Placental epithelial cell (primary cell): ENCODE data around the gene RGMA. TPM values are rescaled to one million over a fixed set of nuclear protein-coding genes. Genes with fewer than 3 reads are reported as not detected.

Experiments used
- total RNA-seq: library from RNA; depleted of rRNA; stranded (reverse); fragments of >200 nt; gene quantifications from 2 replicates; pipeline ENCODE4 v1.2.3, GENCODE V29; 2012

The RGMA gene
- total RNA-seq: 0.11 and 0.39 TPM in 2 replicates

GRCh38 chr15:93088981-93089726 is at the start of gene RGMA:
TSS of gene RGMA (minus strand) at chr15:93089211. CDS start at chr15:93088932, 279 bp downstream.

Other genes starting within 250 kb of the RGMA start
- gene CHD2, start 188.9 kb downstream of the RGMA start, total RNA-seq: 105 and 106 TPM in 2 replicates